Caco-2 (cell line): ENCODE data around the gene FAM89B. TPM values are rescaled to one million over a fixed set of nuclear protein-coding genes. Genes with fewer than 3 reads are reported as not detected.

ENCODE experiments used
- BruUV-seq: library from RNA; stranded (reverse); fragments of 400-500 nt; replicated peaks from 2 replicates; lab custom pipeline; 2021; lab: Mats Ljungman, UMichigan
- CTCF ChIA-PET: fragments of 300-600 bp; sonication (Branson Sonifier 250); formaldehyde crosslinking; loops from one replicate; lab custom pipeline; 2022; ENCODE audit warnings: antibody characterized with exemption; lab: Charles Lee
- POLR2A ChIA-PET: fragments of 300-600 bp; sonication (Branson Sonifier 250); formaldehyde crosslinking; loops from one replicate; lab custom pipeline; 2022; ENCODE audit warnings: antibody characterized with exemption; lab: Charles Lee
- DNase-seq, 2 experiments: peaks; one replicate each; pipeline versions ENCODE4 v3.0.0 to v3.0.0-alpha.2; 2020 to 2022
- H3K27me3 ChIP-seq: replicated peaks from 2 replicates; pipeline ENCODE4 v1.6.0; 2011; ENCODE audit warnings: low read length; ENCODE audit not compliant: control insufficient read depth, insufficient read depth
- H3K36me3 ChIP-seq: 2 replicates; pipeline ENCODE4 v1.5.1; 2011; ENCODE audit warnings: low read length; ENCODE audit not compliant: control insufficient read depth, insufficient read depth
- H3K4me1 ChIP-seq: fragments of 250-450 bp; sonication (Bioruptor Pico); 2 replicates; pipeline ENCODE4 v1.5.1; 2020; ENCODE audit warnings: mild to moderate bottlenecking
- H3K4me3 ChIP-seq: 2 replicates; pipeline ENCODE4 v1.5.1; 2011; ENCODE audit warnings: low read depth, mild to moderate bottlenecking, control low read depth, low read length
- H3K9me3 ChIP-seq: fragments of 250-450 bp; sonication (Bioruptor Pico); 2 replicates; pipeline ENCODE4 v1.5.1; 2020; ENCODE audit warnings: mild to moderate bottlenecking, moderate library complexity
- H3K27ac Mint-ChIP-seq: one replicate; pipeline ENCODE4 v1.8.0; 2022; ENCODE audit warnings: mixed read lengths; ENCODE audit not compliant: unreplicated experiment
- H3K27me3 Mint-ChIP-seq: one replicate; pipeline ENCODE4 v1.8.0; 2022; ENCODE audit warnings: mixed read lengths; ENCODE audit not compliant: insufficient read depth, unreplicated experiment
- H3K36me3 Mint-ChIP-seq: one replicate; pipeline ENCODE4 v1.8.0; 2022; ENCODE audit warnings: mild to moderate bottlenecking, mixed read lengths; ENCODE audit not compliant: insufficient read depth, unreplicated experiment
- H3K4me1 Mint-ChIP-seq: one replicate; pipeline ENCODE4 v1.8.0; 2022; ENCODE audit warnings: low read depth, mixed read lengths; ENCODE audit not compliant: unreplicated experiment
- H3K4me3 Mint-ChIP-seq: one replicate; pipeline ENCODE4 v1.8.0; 2022; ENCODE audit warnings: mild to moderate bottlenecking, moderate library complexity, mixed read lengths; ENCODE audit not compliant: unreplicated experiment
- H3K9me3 Mint-ChIP-seq: one replicate; pipeline ENCODE4 v1.8.0; 2022; ENCODE audit warnings: mixed read lengths; ENCODE audit not compliant: unreplicated experiment
- intact Hi-C: fragments of 100-400 bp; cut with micrococcal nuclease; formaldehyde crosslinking; loops from one replicate; pipeline ENCODE4 v1.10.0; 2022; ENCODE audit not compliant: unreplicated experiment
- total RNA-seq: library from RNA; stranded (reverse); gene quantifications from 2 replicates; pipeline ENCODE4 v1.2.3, GENCODE V29; 2022
- TF ChIP-seq, protein P1 (sequence below), 2 experiments: fragments of 200-600 bp in 1 of 2; IDR thresholded peaks; 1 replicate in 1 of 2; 2 replicates in 1 of 2; pipeline versions ENCODE4 v1.5.1 to v1.8.0; 2011 to 2022; ENCODE audit warnings: antibody characterized with exemption in 1 of 2, control low read depth in 1 of 2, inconsistent platforms in 1 of 2, low read depth in 1 of 2, low read length in 1 of 2, mild to moderate bottlenecking in 1 of 2, moderate library complexity in 1 of 2; ENCODE audit not compliant: insufficient read depth in 1 of 2, severe bottlenecking in 1 of 2, unreplicated experiment in 1 of 2

Gene FAM89B
- total RNA-seq, 1 experiment from 2014 or later = 26.9 TPM

DNA sequence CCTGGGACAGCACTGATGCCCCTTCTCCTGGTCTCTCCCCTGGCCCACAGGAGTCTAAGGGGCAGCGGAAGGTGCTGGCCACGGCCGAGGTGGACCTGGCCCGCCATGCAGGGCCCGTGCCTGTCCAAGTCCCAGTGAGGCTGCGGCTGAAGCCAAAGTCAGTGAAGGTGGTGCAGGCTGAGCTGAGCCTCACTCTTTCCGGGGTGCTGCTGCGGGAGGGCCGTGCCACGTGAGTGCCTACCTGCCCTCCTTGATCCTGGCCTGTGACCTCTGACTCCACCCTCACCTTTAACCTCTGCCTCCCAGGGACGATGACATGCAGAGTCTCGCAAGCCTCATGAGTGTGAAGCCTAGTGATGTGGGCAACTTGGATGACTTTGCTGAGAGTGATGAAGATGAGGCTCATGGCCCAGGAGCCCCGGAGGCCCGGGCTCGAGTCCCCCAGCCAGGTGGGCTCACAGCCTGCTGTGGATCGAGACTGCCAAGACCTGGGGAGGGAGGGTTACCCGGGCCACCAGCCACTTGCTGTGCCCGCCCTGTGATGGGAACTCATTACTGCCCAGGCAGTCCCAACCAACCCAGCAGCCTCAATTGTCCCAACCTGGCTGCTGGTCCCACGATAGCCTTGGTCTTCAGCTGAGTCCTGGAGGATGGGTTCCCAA is 7.8 kb downstream of the FAM89B start:
- TF ChIP-seq, protein P1, sequence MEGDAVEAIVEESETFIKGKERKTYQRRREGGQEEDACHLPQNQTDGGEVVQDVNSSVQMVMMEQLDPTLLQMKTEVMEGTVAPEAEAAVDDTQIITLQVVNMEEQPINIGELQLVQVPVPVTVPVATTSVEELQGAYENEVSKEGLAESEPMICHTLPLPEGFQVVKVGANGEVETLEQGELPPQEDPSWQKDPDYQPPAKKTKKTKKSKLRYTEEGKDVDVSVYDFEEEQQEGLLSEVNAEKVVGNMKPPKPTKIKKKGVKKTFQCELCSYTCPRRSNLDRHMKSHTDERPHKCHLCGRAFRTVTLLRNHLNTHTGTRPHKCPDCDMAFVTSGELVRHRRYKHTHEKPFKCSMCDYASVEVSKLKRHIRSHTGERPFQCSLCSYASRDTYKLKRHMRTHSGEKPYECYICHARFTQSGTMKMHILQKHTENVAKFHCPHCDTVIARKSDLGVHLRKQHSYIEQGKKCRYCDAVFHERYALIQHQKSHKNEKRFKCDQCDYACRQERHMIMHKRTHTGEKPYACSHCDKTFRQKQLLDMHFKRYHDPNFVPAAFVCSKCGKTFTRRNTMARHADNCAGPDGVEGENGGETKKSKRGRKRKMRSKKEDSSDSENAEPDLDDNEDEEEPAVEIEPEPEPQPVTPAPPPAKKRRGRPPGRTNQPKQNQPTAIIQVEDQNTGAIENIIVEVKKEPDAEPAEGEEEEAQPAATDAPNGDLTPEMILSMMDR (IDR thresholded peaks at IDR 0.05; ENCODE audit: insufficient read depth in 1 of 2, low read depth in 1 of 2, low read length in 1 of 2, severe bottlenecking in 1 of 2, unreplicated experiment in 1 of 2) = no peak
- Mint-ChIP-seq H3K27ac (no peak overlapping the region), H3K27me3 (no peaks in the 10 kb centered on the region), H3K4me3 (no peak overlapping the region), H3K36me3 (peaks cover 13% of the 10 kb centered on the region), H3K9me3 (no peaks in the 10 kb centered on the region), H3K4me1 (peaks cover 6% of the 10 kb centered on the region)
- intact Hi-C loops = no loop called here
- peaks cover 14% of the 10 kb centered on the region for H3K4me1 ChIP-seq
- no peak overlapping the region for H3K4me3 ChIP-seq
- H3K27me3 ChIP-seq = no peaks in the 10 kb centered on the region
- no peaks in the 10 kb centered on the region for H3K9me3 ChIP-seq
- no peak for DNase-seq
- POLR2A ChIA-PET = no interaction called here
- BruUV-seq = no TSS peak
- CTCF ChIA-PET = interaction anchor here (0.6 kb wide), 1 partner anchor 14 kb away, joined by 4 read pairs; no protein-coding TSS in a partner anchor
- no peaks in the 10 kb centered on the region for H3K36me3 ChIP-seq

DNA sequence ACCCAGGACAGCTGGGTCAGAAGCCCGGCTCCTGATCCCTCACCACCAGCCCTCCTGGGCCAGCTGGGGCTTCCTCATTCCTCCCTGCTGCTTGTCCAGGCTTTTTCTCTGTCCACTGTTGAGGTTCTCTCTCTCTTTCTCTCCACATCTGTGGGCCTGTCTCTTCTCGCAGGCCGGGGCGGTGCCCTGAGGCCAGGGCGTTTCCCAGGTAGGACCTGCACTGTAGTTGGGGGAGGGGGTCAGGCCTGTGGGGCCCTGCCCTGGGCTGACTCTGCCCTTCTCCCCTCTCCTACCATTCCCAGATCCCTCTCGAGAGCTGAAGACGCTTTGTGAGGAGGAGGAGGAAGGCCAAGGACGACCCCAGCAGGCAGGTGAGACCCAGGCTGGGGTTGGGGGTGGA is 8.4 kb downstream of the FAM89B start:
- intact Hi-C loops = no loop called here
- Histone ChIP-seq H3K27me3 (no peaks in the 10 kb centered on the region), H3K36me3 (no peaks in the 10 kb centered on the region), H3K4me3 (no peak overlapping the region), H3K9me3 (no peaks in the 10 kb centered on the region), H3K4me1 (peaks cover 9% of the 10 kb centered on the region)
- TF ChIP-seq, protein P1 (IDR thresholded peaks at IDR 0.05; ENCODE audit: insufficient read depth in 1 of 2, low read depth in 1 of 2, low read length in 1 of 2, severe bottlenecking in 1 of 2, unreplicated experiment in 1 of 2) = no peak
- Mint-ChIP-seq H3K27me3 (no peaks in the 10 kb centered on the region), H3K4me3 (no peak overlapping the region), H3K27ac (no peak overlapping the region), H3K9me3 (no peaks in the 10 kb centered on the region), H3K36me3 (peaks cover 8% of the 10 kb centered on the region), H3K4me1 (peaks cover 6% of the 10 kb centered on the region)
- ChIA-PET POLR2A (no interaction called here), CTCF (interaction anchor here (0.6 kb wide), 2 partner anchors 12 to 15 kb away, joined by 3 to 4 read pairs; no protein-coding TSS in a partner anchor)
- DNase-seq = no peak
- no TSS peak for BruUV-seq

DNA sequence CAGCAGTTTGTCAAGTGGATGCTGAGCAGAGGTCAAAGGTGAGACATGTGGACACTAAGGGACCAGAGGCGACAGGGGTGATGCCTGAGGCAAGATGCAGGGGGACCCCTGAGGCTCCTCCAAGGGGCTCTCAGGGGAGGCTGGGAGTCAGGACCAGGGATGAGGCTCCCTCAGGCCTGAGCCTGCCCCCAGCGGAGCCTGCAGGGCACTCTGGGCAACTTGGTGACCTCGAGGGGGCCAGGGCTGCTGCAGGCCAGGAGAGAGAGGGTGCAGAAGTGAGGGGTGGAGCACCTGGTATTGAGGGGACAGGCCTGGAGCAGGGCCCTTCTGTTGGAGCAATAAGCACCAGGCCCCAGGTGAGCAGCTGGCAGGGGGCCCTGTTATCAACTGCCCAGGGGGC is 9.6 kb downstream of the FAM89B start:
- no peaks in the 10 kb centered on the region for H3K36me3 ChIP-seq
- no peaks in the 10 kb centered on the region for H3K27me3 ChIP-seq
- no peak for DNase-seq
- no peak overlapping the region for H3K4me3 ChIP-seq
- H3K4me3 Mint-ChIP-seq = no peak overlapping the region
- BruUV-seq = no TSS peak
- H3K36me3 Mint-ChIP-seq = no peaks in the 10 kb centered on the region
- H3K4me1 ChIP-seq = peaks cover 3% of the 10 kb centered on the region; the same call in 1 of the 2 replicates
- H3K9me3 ChIP-seq = no peaks in the 10 kb centered on the region
- no peaks in the 10 kb centered on the region for H3K9me3 Mint-ChIP-seq
- H3K27me3 Mint-ChIP-seq = no peaks in the 10 kb centered on the region
- peaks cover 6% of the 10 kb centered on the region for H3K4me1 Mint-ChIP-seq
- CTCF ChIA-PET = no interaction called here
- intact Hi-C loops = no loop called here
- no peak overlapping the region for H3K27ac Mint-ChIP-seq
- POLR2A ChIA-PET = no interaction called here
- TF ChIP-seq, protein P1 (IDR thresholded peaks at IDR 0.05; ENCODE audit: insufficient read depth in 1 of 2, low read depth in 1 of 2, low read length in 1 of 2, severe bottlenecking in 1 of 2, unreplicated experiment in 1 of 2) = no peak
